Posterior vena cava (tissue), 2 donors: Measurements from ENCODE around the gene GINS3. TPM values are rescaled to one million over a fixed set of nuclear protein-coding genes. Genes with fewer than 3 reads are reported as not detected.

Experiments used
- DNase-seq: peaks from one replicate; pipeline ENCODE4 v3.0.0-alpha.2; 2020; ENCODE audit warnings: low spot score
- intact Hi-C, 2 donors: fragments of 100-400 bp; cut with DNase I; formaldehyde crosslinking; loops; one replicate each; pipeline versions ENCODE4 v1.14.1 to v1.14.2; 2022 to 2023
- long read RNA-seq, 2 donors: library from polyadenylated mRNA; unstranded; transcript quantifications; one replicate each; pipeline ENCODE4 v2.0.0, GENCODE V29; 2020 to 2021
- total RNA-seq, 2 donors: library from RNA; stranded (reverse); fragmentation: NEBNext Ultra II Directional; extraction: Animal tissue kit (Norgen Biotek cat#: 25700); gene quantifications; one replicate each; pipeline ENCODE4 v1.2.1, GENCODE V29; 2021
- donor health status: DM: yes; HTN: yes; CAD: no.
- donor health status: DM: yes; HTN: yes; CAD: no.

Gene GINS3
- total RNA-seq: 1 to 10 TPM; 1.6 to 2.0 TPM
- long read RNA-seq, donor 1, partial matches to known transcripts: 0 of 3 reads
- long read RNA-seq, donor 1, other reads (novel, unspliced or antisense): 0 of 3 reads
- long read RNA-seq, donor 2, partial matches to known transcripts: 0 of 3 reads
- long read RNA-seq, donor 2, other reads (novel, unspliced or antisense): 0 of 3 reads

DNA sequence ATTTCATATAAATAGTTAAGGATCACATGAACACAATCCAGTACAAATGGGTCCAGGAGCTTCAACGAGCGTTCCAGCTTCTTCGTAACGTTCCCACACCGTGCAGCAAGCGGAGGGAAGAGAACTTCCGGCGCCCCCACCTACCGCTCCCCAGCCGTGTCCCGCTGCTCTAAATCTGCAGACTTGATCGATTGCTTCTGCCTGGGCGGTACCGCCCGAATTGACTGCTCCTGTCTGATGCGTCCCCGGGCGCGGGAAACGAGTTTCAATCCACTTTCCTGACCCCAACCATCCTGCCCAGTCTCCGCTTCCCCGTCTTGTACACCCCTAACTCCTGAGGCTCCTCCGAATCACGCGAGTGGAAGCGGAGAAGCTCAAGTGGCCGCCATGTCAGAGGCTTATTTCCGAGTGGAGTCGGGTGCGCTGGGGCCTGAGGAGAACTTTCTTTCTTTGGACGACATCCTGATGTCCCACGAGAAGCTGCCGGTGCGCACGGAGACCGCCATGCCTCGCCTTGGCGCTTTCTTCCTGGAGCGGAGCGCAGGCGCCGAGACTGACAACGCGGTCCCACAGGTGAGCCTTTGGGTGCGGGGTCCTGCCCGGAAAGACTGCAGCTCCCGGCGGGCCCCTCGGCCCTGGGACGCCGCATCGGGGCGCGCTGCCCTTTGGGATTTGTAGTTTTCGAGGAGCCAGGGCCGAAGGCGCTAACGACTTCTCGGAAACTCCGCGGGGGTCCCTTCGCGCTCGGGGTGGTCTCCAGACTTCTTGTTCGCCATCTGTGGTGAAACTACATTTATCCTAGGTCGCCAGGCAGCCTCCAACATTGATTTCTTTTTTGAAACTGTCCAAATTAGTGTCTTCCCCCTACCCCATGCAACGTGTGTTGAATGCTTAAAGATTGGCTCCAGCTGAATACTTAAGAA is at the start of gene GINS3:
Gene GINS3, plus strand, starts transcription at position 257 of the 923 bp plus-strand sequence. Its CDS starts 131 bp downstream, at position 388.
- peak; percentile 94 for DNase-seq
- intact Hi-C loops: no loop called here

DNA sequence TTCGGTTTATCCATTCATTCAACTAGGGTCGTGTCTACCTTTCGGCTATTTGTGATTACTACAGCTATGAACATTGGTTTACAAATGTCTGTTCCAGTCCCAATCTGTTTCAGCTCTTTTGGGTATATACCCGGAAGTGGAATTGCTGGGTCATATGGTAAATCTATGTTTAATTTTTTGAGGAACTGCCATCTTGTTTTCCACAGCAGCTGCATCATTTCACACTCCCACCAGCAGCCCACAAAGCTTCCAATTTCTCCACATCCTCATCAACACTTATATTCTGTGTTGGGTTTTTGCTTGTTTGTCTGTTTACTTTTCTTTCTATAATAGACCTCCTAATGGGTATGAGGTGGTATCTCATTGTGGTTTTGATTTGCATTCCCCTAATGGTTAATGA is 48.7 kb upstream of the GINS3 start:
- DNase-seq: no peak
- intact Hi-C loops: no loop called here

DNA sequence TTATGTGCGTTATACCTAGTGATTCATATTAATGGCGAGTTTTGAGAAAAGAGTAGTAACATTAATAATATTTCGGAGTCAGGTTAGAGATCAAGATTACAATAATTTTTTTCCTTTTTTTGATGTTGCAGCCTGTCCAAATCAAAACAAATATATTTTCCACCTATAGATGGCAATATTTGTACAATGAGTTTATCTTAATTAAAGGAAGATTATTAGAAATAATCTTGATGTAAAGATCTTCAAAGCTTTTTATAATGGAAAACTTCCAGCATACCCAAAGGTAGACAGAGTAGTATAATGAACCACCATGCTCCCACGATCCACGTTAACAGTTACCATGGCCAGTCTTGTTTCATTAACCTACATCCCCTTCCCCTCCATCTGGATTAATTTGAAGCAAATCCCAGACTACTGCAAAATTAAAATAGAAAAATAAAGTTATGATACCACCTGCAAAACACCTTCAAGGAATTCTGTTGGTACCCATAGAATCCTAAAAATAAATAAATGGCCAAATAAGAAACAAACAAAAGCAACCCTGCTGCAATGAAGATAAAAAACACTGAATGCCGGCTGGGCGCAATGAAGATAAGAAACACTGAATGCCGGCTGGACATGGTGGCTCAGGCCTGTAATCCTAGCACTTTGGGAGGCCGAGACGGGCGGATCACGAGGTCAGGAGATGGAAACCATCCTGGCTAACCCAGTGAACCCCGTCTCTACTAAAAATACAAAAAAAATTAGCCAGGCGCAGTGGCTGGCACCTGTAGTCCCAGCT is 46.5 kb upstream of the GINS3 start:
- DNase-seq: no peak
- intact Hi-C loops: no loop called here

DNA sequence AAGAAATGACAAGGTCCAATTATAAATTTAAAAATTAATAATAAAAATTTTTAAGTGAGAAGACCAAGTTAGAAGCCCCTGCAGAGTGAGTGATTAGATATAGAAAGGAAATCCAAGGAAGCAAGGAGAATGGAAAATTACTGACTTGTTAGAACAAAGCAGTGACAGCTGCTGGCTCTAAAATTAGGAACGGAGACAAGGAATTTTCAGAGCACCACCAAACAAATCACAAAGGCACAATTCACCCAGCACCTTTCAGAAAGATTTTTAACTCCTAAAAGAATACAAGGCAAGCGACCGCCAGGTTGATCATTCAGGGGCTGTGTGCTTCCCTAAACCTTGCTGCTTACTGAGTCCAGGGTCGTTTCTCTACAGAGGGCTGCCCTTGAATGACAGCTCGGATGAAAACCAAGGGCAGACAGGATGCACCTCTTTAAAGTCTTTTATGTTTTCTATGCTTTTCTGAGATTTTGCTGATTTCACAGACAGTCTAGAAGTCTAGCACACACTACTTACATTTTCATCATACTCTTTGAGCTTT is 45.4 kb upstream of the GINS3 start:
- intact Hi-C loops: no loop called here
- DNase-seq: no peak

DNA sequence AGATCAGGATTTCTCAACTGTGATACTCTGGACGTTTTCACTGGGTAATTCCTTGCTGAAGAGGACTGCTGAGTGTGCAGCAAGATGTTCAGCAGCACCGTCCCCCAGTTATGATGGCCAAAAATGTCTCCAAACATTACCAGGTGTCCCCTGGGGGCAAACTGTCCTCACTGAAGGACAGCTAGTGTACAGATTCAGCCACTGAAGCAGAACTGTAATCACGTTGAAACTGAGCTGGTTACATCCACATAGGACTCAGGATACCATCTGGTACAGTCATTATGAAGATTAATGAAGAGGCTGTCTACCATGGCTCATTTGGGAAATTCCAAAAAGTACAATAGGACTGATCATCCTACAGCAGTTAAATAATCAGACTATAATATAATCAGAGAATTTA is 43.3 kb upstream of the GINS3 start:
- DNase-seq: no peak
- intact Hi-C loops: no loop called here

DNA sequence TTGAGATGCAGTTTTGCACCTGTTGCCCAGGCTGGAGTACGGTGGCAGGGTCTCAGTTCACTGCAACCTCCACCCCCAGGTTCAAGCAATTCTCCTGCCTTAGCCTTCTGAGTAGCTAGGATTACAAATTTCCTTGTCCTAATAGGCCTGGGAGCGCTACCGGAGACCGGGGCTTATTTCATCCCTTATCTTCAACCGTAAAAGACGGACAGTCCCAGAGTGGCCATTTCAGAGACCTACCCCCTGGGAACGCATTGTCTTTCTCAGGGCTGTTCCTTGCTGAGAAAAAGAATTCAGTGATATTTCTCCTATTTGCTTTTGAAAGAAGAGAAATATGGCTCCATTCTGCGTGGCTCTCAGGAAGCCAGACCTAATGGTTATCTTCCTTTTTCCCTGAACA is 39.6 kb upstream of the GINS3 start:
- no peak for DNase-seq
- intact Hi-C loops: no loop called here

GRCh38 chr16:58360041-58360634 is 32.1 kb upstream of the GINS3 start:
- DNase-seq: no peak
- intact Hi-C loops: no loop called here

DNA sequence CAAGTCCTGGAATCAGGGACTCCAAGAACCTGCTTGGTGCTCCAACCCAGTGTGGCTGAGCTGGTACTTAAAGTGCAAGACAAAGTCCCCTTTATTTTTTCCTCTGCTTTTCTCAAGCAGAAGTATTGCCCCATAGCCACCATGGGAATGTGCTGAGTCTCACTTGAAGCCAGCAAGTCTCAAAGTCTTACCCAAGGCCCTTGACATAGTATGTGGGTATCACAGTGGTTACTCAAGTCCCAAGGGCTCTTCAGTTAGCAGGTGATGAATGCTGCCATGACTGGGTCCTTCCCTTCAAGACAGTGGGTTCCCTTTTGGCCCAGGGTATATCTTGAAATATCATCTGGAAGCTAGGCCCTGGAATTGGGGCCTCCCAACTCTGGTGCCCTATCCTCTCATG is 30.5 kb upstream of the GINS3 start:
- DNase-seq: no peak
- intact Hi-C loops: no loop called here

- DNase-seq: no peak
- intact Hi-C loops: no loop called here
Measured at GRCh38 chr16:58363746-58364393, 28.4 kb upstream of the GINS3 start.

- intact Hi-C loops: no loop called here
- DNase-seq: no peak
Measured at GRCh38 chr16:58365623-58366022, 26.6 kb upstream of the GINS3 start.

- DNase-seq: no peak
- intact Hi-C loops: no loop called here
Measured at GRCh38 chr16:58366247-58367031, 25.8 kb upstream of the GINS3 start.

- no peak for DNase-seq
- intact Hi-C loops: no loop called here
Measured at GRCh38 chr16:58367252-58367651, 25.0 kb upstream of the GINS3 start.

DNA sequence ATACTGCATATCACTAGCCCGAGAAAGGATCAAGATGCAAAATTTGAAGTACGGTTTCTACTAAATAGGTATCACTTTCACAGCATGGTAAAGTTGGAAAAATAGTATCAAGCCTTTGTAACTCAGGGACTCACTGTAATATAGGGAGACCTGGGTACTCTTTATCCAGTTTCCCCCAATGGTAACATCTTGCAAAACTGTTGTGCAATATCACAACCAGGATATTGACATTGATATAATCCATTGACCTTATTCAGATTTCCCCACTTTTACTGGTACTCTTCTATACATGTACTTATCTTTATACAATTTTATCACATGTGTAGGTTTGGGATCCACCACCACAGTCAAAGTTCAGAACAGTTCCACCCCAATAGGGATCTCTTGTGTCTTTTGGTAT is 20.4 kb upstream of the GINS3 start:
- no peak for DNase-seq
- intact Hi-C loops: no loop called here

DNA sequence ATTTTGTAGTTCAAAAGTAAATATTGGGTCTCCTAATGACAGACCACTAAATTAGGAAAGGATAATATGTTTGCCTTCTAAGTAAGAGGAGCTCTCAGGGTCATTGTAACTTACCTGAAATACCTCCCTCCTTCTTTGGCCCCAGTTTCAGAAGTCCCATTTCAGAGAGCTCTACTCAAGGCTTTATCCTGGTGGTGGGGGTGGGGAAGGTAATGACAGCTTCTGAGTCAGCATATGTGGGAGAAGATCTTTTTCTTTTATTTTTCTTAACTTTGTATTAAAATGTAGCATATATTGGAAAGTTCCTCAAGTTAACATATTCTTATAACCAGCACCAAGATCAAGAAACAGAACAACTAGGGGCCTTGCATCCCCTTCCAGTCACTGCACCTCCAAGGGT is 16.9 kb upstream of the GINS3 start:
- no peak for DNase-seq
- intact Hi-C loops: no loop called here

DNA sequence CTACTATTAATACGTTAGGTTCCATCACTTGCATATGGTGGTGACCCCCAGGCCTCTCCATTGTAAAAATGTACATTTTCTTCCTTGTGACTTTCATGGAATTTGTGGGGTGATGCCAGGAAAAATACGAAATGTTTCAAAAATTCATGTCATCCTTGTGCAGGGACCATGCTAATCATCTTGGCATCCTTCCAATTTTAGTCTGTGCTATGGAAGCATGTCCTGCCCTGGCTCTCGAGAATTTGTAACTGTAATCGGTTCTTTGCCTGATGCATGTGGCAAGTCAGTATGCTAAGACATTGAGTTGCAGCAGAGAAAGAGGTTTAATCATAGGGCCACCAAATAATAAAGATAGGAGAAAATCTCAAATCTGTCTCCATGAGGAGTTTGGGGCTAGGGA is 14.3 kb upstream of the GINS3 start:
- DNase-seq: no peak
- intact Hi-C loops: no loop called here

- DNase-seq: no peak
- intact Hi-C loops: no loop called here
Measured at GRCh38 chr16:58378401-58378800, 13.9 kb upstream of the GINS3 start.

GRCh38 chr16:58379736-58380135 is 12.5 kb upstream of the GINS3 start:
- intact Hi-C loops: no loop called here
- no peak for DNase-seq

DNA sequence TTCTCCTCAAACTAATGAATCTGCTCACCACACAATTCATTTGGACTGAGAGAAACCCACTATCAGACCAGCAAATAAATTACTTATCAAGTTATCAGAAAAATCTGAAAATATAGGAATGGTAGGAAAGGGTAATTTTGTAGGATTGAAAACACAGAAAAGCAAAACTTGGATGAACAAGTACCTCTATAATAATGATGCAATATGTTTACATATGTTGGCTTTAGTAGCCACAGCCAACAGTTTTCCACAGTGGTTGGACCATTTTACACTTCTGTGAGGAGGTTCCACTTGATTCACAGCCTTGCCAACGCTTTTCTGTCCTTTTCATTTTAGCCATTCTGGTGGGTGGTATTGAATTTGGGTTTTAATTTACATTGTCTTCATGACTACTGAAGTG is 10.6 kb upstream of the GINS3 start:
- intact Hi-C loops: no loop called here
- no peak for DNase-seq
